ENCODE measurements around the gene IFIH1.

Gene IFIH1

DNA sequence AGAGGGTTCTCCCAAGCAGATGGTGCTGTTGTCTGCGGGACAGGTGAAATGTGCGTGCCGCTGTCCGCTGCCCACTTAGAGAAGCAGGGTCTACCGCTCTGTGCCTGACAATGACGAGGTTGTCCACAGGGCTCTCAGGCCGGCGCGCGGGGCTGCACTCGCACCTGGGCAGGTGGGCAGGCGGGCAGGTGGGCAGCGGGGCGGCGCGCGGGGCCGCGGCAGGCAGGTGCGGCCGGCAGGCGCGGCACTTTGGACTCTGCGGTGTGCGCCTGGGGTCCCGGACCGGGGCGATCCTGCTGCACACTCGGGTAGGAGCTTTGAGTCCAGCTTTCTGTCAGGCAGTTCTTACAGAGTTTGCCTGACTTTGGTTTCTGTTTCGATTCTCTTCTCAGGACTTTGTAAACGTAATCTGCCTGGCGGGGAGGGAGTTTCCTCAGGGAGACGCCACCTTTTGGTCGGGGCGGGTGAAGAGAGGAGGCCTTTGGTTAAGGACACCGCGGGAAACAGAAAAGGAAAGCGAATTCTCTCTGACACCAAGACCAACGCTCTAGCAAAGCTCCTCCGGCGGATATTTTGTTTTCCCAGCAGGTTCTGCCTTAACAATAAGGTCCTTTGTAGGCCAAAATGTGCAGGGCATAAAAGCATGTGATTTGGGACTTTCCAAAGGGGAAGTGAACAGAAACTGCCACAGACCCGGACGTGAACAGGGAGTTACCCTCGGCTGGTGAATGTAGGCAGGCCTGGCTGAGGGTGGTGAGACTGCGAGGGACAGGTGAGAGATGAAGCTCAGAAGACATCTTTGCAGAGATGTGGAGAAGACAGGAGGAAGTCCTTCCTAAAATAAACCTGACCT is at the start of gene IFIH1:
Gene IFIH1 (minus strand): TSS at position 357 of the 853 bp plus-strand sequence. CDS start 377 bp downstream, outside the sequence.
- peak within 1 kb of the TSS; percentile 73 for H3K4me3 ChIP-seq (ENCODE audit: low read depth, low read length)
- TF ChIP-seq CTCF (IDR thresholded peaks at IDR 0.05; ENCODE audit: low read depth, low read length) = peak; percentile 34

- no peak for TF ChIP-seq CTCF (IDR thresholded peaks at IDR 0.05; ENCODE audit: low read depth, low read length)
- no peak overlapping the region for H3K4me3 ChIP-seq (ENCODE audit: low read depth, low read length)
These were observed 46.9 kb upstream of the IFIH1 start for GRCh38 chr2:162365392-162365791.

DNA sequence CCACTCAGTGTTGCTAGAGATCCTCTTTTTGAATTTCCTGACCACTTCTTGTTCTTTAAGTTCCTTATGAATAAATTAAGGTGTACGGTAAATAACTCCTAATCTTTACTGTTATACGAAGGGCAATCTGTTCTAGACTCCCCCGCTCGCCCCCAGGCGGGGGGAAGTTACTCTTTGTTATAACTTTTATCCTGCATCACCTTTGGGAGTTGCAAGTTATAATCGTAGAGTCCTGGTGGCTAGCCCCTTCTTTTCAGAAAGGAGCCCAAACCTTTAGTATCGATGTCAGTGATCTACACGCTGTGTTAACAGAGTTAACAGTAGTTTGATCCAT is 26.1 kb upstream of the IFIH1 start:
- TF ChIP-seq CTCF (IDR thresholded peaks at IDR 0.05; ENCODE audit: low read depth, low read length) = no peak
- peak overlapping the region; percentile 78 for H3K4me3 ChIP-seq (ENCODE audit: low read depth, low read length)

GRCh38 chr2:162343824-162344616 is 25.5 kb upstream of the IFIH1 start, which contains the start of gene GCA:
Gene GCA (plus strand): TSS chr2:162344132. CDS start chr2:162344249, 117 bp downstream.
- TF ChIP-seq CTCF (IDR thresholded peaks at IDR 0.05; ENCODE audit: low read depth, low read length) = no peak
- H3K4me3 ChIP-seq (ENCODE audit: low read depth, low read length) = peak within 1 kb of the TSS; percentile 78

DNA sequence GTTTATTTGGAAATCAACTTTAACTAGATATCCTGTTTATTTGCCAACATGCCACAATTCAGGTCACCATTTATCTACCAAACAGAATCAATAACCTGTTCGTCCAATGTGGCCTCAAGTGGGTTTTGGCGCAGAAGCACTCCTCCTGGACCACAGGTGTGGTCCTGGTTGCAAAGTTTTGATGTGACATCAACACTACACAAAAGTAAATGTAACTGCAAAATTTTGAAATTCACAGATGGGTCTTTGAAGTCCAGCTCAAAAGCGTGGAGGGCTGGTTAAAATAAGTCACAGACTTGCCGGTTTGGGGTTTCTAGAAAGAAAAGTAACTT is 25.0 kb upstream of the IFIH1 start:
- H3K4me3 ChIP-seq (ENCODE audit: low read depth, low read length) = peak overlapping the region; percentile 78
- TF ChIP-seq CTCF (IDR thresholded peaks at IDR 0.05; ENCODE audit: low read depth, low read length) = no peak

- no peak for TF ChIP-seq CTCF (IDR thresholded peaks at IDR 0.05; ENCODE audit: low read depth, low read length)
- H3K4me3 ChIP-seq (ENCODE audit: low read depth, low read length) = no peak overlapping the region
These were observed 24.4 kb upstream of the IFIH1 start for GRCh38 chr2:162342841-162343240.

GRCh38 chr2:162342321-162342720 is 23.8 kb upstream of the IFIH1 start:
- no peak for TF ChIP-seq CTCF (IDR thresholded peaks at IDR 0.05; ENCODE audit: low read depth, low read length)

More at GRCh38 chr2:162342321-162342720, 23.8 kb upstream of the IFIH1 start:
- no peak overlapping the region for H3K4me3 ChIP-seq (ENCODE audit: low read depth, low read length)

Data from WI38 (cell line).